Epithelial cell of esophagus (primary cell): ENCODE data around the gene VPS50.

Experiments used
- DNase-seq: peaks from one replicate; pipeline ENCODE4 v3.0.0; 2010; ENCODE audit warnings: low read depth
- H3K4me3 ChIP-seq: 2 replicates; pipeline ENCODE4 v1.5.1; 2011; ENCODE audit warnings: mild to moderate bottlenecking, low read length, control low read depth
- CTCF ChIP-seq: IDR thresholded peaks from 2 replicates; pipeline ENCODE4 v1.5.1; 2011; ENCODE audit warnings: low read depth, mild to moderate bottlenecking, low read length, control low read depth, inconsistent platforms; ENCODE audit not compliant: insufficient read depth; ENCODE audit errors: missing control alignments

Gene VPS50

DNA sequence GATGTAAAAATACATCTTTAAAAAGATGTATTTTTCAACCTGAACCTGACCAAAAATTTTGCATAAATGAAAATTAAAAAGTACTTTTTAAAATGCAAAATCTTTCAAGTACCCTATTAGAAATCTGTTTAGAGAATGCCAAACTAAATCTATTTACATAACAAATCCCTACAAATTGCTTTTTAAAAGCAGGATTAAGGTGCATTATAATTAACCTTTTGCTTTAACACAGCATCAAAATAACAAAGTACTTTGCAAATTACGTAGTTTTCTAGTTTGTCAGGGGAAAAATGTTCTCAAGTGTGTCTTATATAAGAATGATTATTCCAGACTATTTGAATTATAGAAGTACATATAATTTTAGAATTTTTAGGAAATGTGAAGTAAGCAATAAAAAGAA is 160.8 kb downstream of the VPS50 start:
- TF ChIP-seq CTCF: no peak
- no peak overlapping the region for H3K4me3 ChIP-seq
- DNase-seq: no peak

DNA sequence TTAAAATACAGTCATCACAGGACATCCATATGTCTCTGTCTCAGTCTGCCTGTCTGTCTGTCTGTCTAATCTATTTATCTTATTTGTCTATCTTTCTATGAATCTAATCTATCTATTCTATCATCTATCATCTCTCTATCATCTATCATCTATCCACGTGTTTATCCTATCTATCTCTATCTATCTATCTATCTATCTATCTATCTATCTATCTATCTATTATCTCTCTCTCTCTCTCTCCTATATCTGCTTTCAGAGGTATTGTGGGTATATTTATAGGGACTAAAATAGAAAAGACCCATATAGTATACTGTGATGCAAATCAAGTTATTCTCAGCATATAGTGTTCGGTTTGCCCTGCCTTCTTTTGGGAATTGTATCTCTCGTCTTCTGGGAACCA is 167.5 kb downstream of the VPS50 start:
- H3K4me3 ChIP-seq: no peak overlapping the region
- DNase-seq: no peak
- TF ChIP-seq CTCF: no peak

DNA sequence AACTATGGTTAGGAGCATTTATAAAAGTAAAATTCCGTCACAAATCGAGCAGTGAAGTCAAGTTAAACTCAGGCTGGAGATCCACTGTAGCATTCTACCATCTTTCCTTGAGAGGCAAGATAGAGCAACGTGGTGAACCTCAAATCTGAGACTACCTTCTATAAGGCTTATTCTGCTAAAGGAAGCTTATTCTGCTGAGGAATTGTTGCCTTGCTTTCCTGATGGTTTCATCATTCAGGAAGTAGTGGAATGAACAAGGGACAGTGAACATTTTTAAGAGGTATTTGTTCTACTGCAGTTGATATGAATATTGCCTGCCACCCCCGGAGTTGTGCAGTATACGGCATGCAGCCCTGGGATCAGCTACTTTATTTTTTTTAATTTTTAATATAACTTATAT is 170.8 kb downstream of the VPS50 start:
- DNase-seq: no peak
- no peak overlapping the region for H3K4me3 ChIP-seq
- TF ChIP-seq CTCF: no peak

GRCh38 chr7:93407239-93407638 is 175.1 kb downstream of the VPS50 start:
- no peak for DNase-seq
- no peak for TF ChIP-seq CTCF

GRCh38 chr7:93409324-93409723 is 177.2 kb downstream of the VPS50 start:
- no peak for TF ChIP-seq CTCF
- DNase-seq: no peak
- H3K4me3 ChIP-seq: no peak overlapping the region

More at GRCh38 chr7:93407239-93407638, 175.1 kb downstream of the VPS50 start:
- H3K4me3 ChIP-seq: no peak overlapping the region
